ENCODE measurements around the gene PFAS.

Gene PFAS

DNA sequence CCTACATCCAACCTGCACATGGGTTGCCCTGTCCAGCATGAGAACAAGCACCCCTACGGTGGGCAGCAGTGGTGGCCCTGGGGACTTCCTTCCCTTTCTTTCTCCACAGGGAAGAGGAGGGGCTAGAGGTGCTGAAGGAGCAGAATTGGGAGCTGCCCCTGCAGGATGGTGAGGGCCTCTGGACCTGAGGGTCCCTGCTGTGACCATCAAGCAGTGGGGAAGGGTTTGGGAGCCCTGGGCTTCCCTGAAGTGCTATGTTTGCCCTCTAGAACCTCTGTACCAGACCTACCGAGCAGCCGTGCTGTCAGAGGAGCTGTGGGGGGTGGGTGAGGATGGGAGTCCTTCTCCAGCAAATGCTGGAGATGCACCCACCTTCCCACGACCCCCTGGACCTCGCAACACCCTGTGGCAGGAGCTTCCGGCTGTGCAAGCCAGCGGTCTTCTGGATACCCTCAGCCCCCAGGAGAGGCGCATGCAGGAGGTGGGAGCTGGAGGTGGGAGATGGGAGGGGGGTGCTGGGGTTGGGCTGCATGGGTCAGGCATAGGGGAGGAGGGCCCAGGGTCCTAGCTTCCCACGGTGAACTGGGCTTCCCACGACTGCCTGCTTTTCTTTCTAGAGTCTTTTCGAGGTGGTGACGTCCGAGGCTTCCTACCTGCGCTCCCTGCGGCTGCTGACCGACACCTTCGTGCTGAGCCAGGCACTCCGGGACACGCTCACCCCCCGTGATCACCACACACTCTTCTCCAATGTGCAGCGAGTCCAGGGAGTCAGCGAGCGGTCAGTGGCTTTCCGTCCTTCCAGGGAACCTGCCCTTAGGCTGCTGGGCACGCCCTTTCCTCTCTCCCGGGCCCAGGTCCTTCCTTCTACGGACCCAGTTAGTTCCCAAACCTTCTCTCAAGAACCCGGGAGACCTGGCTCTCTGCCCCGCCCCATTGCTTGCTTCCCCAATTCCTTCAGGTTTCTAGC, 66.0 kb downstream of the PFAS start:
- H3K4me3 ChIP-seq (ENCODE audit: low read depth, low read length) = no peak overlapping the region
- in situ Hi-C loops (cut with HindIII; ENCODE audit: low sequenced_read_pairs) = loop anchor here (5.0 to 25.0 kb wide), 3 partner anchors 62 to 203 kb away; partner anchors contain the start of genes ALOXE3, BORCS6, HES7 and KRABD2
- no peak for DNase-seq (ENCODE audit: low read depth)
- TF ChIP-seq, protein P1, sequence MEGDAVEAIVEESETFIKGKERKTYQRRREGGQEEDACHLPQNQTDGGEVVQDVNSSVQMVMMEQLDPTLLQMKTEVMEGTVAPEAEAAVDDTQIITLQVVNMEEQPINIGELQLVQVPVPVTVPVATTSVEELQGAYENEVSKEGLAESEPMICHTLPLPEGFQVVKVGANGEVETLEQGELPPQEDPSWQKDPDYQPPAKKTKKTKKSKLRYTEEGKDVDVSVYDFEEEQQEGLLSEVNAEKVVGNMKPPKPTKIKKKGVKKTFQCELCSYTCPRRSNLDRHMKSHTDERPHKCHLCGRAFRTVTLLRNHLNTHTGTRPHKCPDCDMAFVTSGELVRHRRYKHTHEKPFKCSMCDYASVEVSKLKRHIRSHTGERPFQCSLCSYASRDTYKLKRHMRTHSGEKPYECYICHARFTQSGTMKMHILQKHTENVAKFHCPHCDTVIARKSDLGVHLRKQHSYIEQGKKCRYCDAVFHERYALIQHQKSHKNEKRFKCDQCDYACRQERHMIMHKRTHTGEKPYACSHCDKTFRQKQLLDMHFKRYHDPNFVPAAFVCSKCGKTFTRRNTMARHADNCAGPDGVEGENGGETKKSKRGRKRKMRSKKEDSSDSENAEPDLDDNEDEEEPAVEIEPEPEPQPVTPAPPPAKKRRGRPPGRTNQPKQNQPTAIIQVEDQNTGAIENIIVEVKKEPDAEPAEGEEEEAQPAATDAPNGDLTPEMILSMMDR (IDR thresholded peaks at IDR 0.05; ENCODE audit: low read depth, low read length, missing control alignments) = no peak

DNA sequence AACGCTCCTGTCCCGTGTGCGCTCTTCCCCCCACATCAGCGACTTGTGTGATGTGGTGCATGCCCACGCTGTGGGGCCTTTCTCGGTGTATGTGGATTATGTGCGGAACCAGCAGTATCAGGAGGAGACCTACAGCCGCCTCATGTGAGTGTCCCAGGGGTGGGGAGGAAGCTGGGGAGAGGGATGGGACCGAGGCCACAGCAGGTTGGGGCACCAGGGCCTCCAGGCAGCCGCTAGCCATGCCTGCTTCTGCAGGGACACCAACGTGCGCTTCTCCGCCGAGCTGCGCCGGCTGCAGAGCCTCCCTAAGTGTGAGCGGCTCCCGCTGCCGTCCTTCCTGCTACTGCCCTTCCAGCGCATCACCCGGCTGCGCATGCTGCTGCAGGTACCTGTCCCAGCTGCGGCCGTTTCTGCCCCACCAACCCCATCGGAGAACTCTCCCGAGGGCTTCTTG, 66.7 kb downstream of the PFAS start:
- TF ChIP-seq, protein P1 (IDR thresholded peaks at IDR 0.05; ENCODE audit: low read depth, low read length, missing control alignments) = no peak
- no peak overlapping the region for H3K4me3 ChIP-seq (ENCODE audit: low read depth, low read length)
- in situ Hi-C loops (cut with HindIII; ENCODE audit: low sequenced_read_pairs) = loop anchor here (5.0 to 25.0 kb wide), 3 partner anchors 62 to 203 kb away; partner anchors contain the start of genes ALOXE3, BORCS6, HES7 and KRABD2
- no peak for DNase-seq (ENCODE audit: low read depth)

GRCh38 chr17:8318010-8318935, 69.2 kb downstream of the PFAS start:
- no peak overlapping the region for H3K4me3 ChIP-seq (ENCODE audit: low read depth, low read length)
- no peak for DNase-seq (ENCODE audit: low read depth)
- in situ Hi-C loops (cut with HindIII; ENCODE audit: low sequenced_read_pairs) = loop anchor here (5.0 to 25.0 kb wide), 3 partner anchors 59 to 206 kb away; partner anchors contain the start of genes ALOXE3, BORCS6, HES7 and KRABD2
- TF ChIP-seq, protein P1 (IDR thresholded peaks at IDR 0.05; ENCODE audit: low read depth, low read length, missing control alignments) = no peak
